ENCODE measurements around the gene NAA15. TPM values are rescaled to one million over a fixed set of nuclear protein-coding genes. Genes with fewer than 3 reads are reported as not detected.
"Not testable (repeated sequence)": the region's sequence is repeated elsewhere in the genome, so short reads cannot be mapped to it uniquely, and the experiment has no call there.

Gene NAA15
- total RNA-seq, 3 donors from 2014 or later: 28.2 to 47.4 (median 33.2) TPM

- DNase-seq (no peak), ATAC-seq (no peak)
- TF ChIP-seq CTCF (IDR thresholded peaks at IDR 0.05): no peak
- no peak overlapping the region for H3K4me3 ChIP-seq
- no peaks in the 10 kb centered on the region for H3K36me3 ChIP-seq (ENCODE audit: low read depth)
- intact Hi-C loops (cut with DNase I, micrococcal nuclease): no loop called here
- no peaks in the 10 kb centered on the region for H3K9me3 ChIP-seq
- H3K4me1 ChIP-seq (ENCODE audit: low read depth): peaks cover 15% of the 10 kb centered on the region
These were observed 18.3 kb downstream of the NAA15 start for GRCh38 chr4:139319571-139319970.

GRCh38 chr4:139322070-139322469 lies 20.8 kb downstream of the NAA15 start:
- intact Hi-C loops (cut with DNase I, micrococcal nuclease); ATAC-seq; H3K36me3 ChIP-seq (ENCODE audit: low read depth); H3K4me3 ChIP-seq; H3K9me3 ChIP-seq; DNase-seq: not testable (repeated sequence)
- H3K4me1 ChIP-seq (ENCODE audit: low read depth): peaks cover 12% of the 10 kb centered on the region

- DNase-seq; H3K36me3 ChIP-seq (ENCODE audit: low read depth); H3K4me3 ChIP-seq; intact Hi-C loops (cut with DNase I, micrococcal nuclease); H3K9me3 ChIP-seq; ATAC-seq: not testable (repeated sequence)
- H3K4me1 ChIP-seq (ENCODE audit: low read depth): peaks cover 12% of the 10 kb centered on the region
These were observed 21.2 kb downstream of the NAA15 start for GRCh38 chr4:139322541-139322940.

GRCh38 chr4:139324620-139325019 lies 23.3 kb downstream of the NAA15 start:
- no peak for TF ChIP-seq CTCF (IDR thresholded peaks at IDR 0.05)
- no peak overlapping the region for H3K4me3 ChIP-seq
- ATAC-seq (no peak), DNase-seq (no peak)
- intact Hi-C loops (cut with DNase I, micrococcal nuclease): no loop called here
- H3K9me3 ChIP-seq: no peaks in the 10 kb centered on the region
- peaks cover 12% of the 10 kb centered on the region for H3K4me1 ChIP-seq (ENCODE audit: low read depth)
- H3K36me3 ChIP-seq (ENCODE audit: low read depth): no peaks in the 10 kb centered on the region

GRCh38 chr4:139329665-139330200 lies 28.4 kb downstream of the NAA15 start:
- intact Hi-C loops (cut with DNase I, micrococcal nuclease): no loop called here
- no peak for DNase-seq

GRCh38 chr4:139330283-139330682 lies 29.0 kb downstream of the NAA15 start:
- ATAC-seq (no peak), DNase-seq (no peak)
- Histone ChIP-seq H3K4me3 (no peak overlapping the region), H3K4me1 (ENCODE audit: low read depth) (no peaks in the 10 kb centered on the region), H3K9me3 (no peaks in the 10 kb centered on the region), H3K36me3 (ENCODE audit: low read depth) (no peaks in the 10 kb centered on the region)
- intact Hi-C loops (cut with DNase I, micrococcal nuclease): no loop called here
- TF ChIP-seq CTCF (IDR thresholded peaks at IDR 0.05): no peak

More at GRCh38 chr4:139329665-139330200, 28.4 kb downstream of the NAA15 start:
- no peaks in the 10 kb centered on the region for H3K36me3 ChIP-seq (ENCODE audit: low read depth)
- H3K4me3 ChIP-seq: no peak overlapping the region
- TF ChIP-seq CTCF (IDR thresholded peaks at IDR 0.05): no peak
- H3K4me1 ChIP-seq (ENCODE audit: low read depth): no peaks in the 10 kb centered on the region
- H3K9me3 ChIP-seq: no peaks in the 10 kb centered on the region
- no peak for ATAC-seq

- Histone ChIP-seq H3K4me3 (no peak overlapping the region), H3K36me3 (ENCODE audit: low read depth) (no peaks in the 10 kb centered on the region), H3K9me3 (no peaks in the 10 kb centered on the region), H3K4me1 (ENCODE audit: low read depth) (no peaks in the 10 kb centered on the region)
- ATAC-seq (no peak), DNase-seq (no peak)
- no peak for TF ChIP-seq CTCF (IDR thresholded peaks at IDR 0.05)
- intact Hi-C loops (cut with DNase I, micrococcal nuclease): no loop called here
These were observed 29.9 kb downstream of the NAA15 start for GRCh38 chr4:139331185-139331584.

Measured in mucosa of descending colon (tissue), 3 donors.